WTC11 (cell line): Measurements from ENCODE around the gene DIDO1. TPM values are rescaled to one million over a fixed set of nuclear protein-coding genes. Genes with fewer than 3 reads are reported as not detected.

Source experiments
- ATAC-seq: fragments of 200-7000 bp; cut with Tn5 transposase; 2 replicates; pipeline ENCODE4 v1.10.0; 2021; ENCODE audit warnings: mild to moderate bottlenecking, moderate library complexity
- CTCF ChIA-PET: fragments of 300-600 bp; sonication (Branson Sonifier 250); formaldehyde crosslinking; loops from one replicate; lab custom pipeline; 2021; ENCODE audit warnings: antibody characterized with exemption; lab: Charles Lee
- POLR2A ChIA-PET: fragments of 350-600 bp; sonication (Branson Sonifier 250); formaldehyde crosslinking; loops from one replicate; lab custom pipeline; 2021; ENCODE audit warnings: antibody characterized with exemption; lab: Charles Lee
- DNase-seq: peaks from one replicate; pipeline ENCODE4 v3.0.0; 2021; ENCODE audit warnings: low spot score
- H3K27ac Mint-ChIP-seq: 2 replicates; pipeline ENCODE4 v1.8.0; 2021; ENCODE audit warnings: mixed read lengths
- H3K27me3 Mint-ChIP-seq: 2 replicates; pipeline ENCODE4 v1.8.0; 2021; ENCODE audit warnings: low read depth, mild to moderate bottlenecking, moderate library complexity, mixed read lengths
- H3K36me3 Mint-ChIP-seq: 2 replicates; pipeline ENCODE4 v1.8.0; 2021; ENCODE audit warnings: mixed read lengths
- H3K4me1 Mint-ChIP-seq: 2 replicates; pipeline ENCODE4 v1.8.0; 2022; ENCODE audit warnings: mixed read lengths
- H3K4me3 Mint-ChIP-seq: 2 replicates; pipeline ENCODE4 v1.8.0; 2021; ENCODE audit warnings: mild to moderate bottlenecking, moderate library complexity, mixed read lengths
- H3K9me3 Mint-ChIP-seq: 2 replicates; pipeline ENCODE4 v1.8.0; 2021; ENCODE audit warnings: mixed read lengths
- CREB1 ChIP-seq: sonication (generic); formaldehyde crosslinking; IDR thresholded peaks from 2 replicates; pipeline ENCODE4 v1.8.0; 2023; ENCODE audit warnings: mild to moderate bottlenecking, missing genetic modification reagents
- CREM ChIP-seq: sonication (generic); formaldehyde crosslinking; IDR thresholded peaks from 2 replicates; pipeline ENCODE4 v1.8.1; 2022; ENCODE audit warnings: mild to moderate bottlenecking, missing genetic modification reagents, moderate library complexity
- ESRRA ChIP-seq: sonication (generic); formaldehyde crosslinking; IDR thresholded peaks from 2 replicates; pipeline ENCODE4 v1.8.1; 2022; ENCODE audit warnings: mild to moderate bottlenecking, missing genetic modification reagents, borderline replicate concordance
- FOXK1 ChIP-seq: sonication (generic); formaldehyde crosslinking; IDR thresholded peaks from 2 replicates; pipeline ENCODE4 v1.8.0; 2022; ENCODE audit warnings: mild to moderate bottlenecking, moderate library complexity, missing genetic modification reagents
- FOXP1 ChIP-seq: sonication (generic); formaldehyde crosslinking; IDR thresholded peaks from 2 replicates; pipeline ENCODE4 v1.8.0; 2022; ENCODE audit warnings: missing genetic modification reagents, mild to moderate bottlenecking, moderate library complexity, borderline replicate concordance
- JAZF1 ChIP-seq: fragments of 250-450 bp; sonication (Bioruptor Pico); IDR thresholded peaks from 2 replicates; pipeline ENCODE4 v1.9.0; 2021; ENCODE audit warnings: moderate library complexity, mild to moderate bottlenecking, inconsistent platforms
- NFE2L1 ChIP-seq: sonication (generic); formaldehyde crosslinking; IDR thresholded peaks from 2 replicates; pipeline ENCODE4 v1.8.1; 2023; ENCODE audit warnings: missing genetic modification reagents
- NR2C2 ChIP-seq: sonication (generic); formaldehyde crosslinking; IDR thresholded peaks from 2 replicates; pipeline ENCODE4 v1.8.0; 2022; ENCODE audit warnings: mild to moderate bottlenecking, missing genetic modification reagents
- PRRX2 ChIP-seq: fragments of 250-450 bp; sonication (Bioruptor Pico); IDR thresholded peaks from 2 replicates; pipeline ENCODE4 v1.8.0; 2021; ENCODE audit warnings: mild to moderate bottlenecking
- RELA ChIP-seq: sonication (generic); formaldehyde crosslinking; IDR thresholded peaks from 2 replicates; pipeline ENCODE4 v1.8.1; 2022; ENCODE audit warnings: missing genetic modification reagents, mild to moderate bottlenecking, borderline replicate concordance
- SMAD3 ChIP-seq: sonication (generic); formaldehyde crosslinking; IDR thresholded peaks from 2 replicates; pipeline ENCODE4 v1.8.0; 2022; ENCODE audit warnings: missing genetic modification reagents, mild to moderate bottlenecking, borderline replicate concordance
- SMAD4 ChIP-seq: sonication (generic); formaldehyde crosslinking; IDR thresholded peaks from 2 replicates; pipeline ENCODE4 v1.8.0; 2022; ENCODE audit warnings: mild to moderate bottlenecking, missing genetic modification reagents
- SOX15 ChIP-seq: fragments of 250-450 bp; sonication (Bioruptor Pico); IDR thresholded peaks from 2 replicates; pipeline ENCODE4 v1.9.0; 2021; ENCODE audit warnings: mild to moderate bottlenecking
- SP1 ChIP-seq: sonication (generic); formaldehyde crosslinking; conservative IDR thresholded peaks from 2 replicates; pipeline ENCODE4 v1.8.1; 2022; ENCODE audit warnings: missing genetic modification reagents
- ZNF121 ChIP-seq: sonication (generic); formaldehyde crosslinking; IDR thresholded peaks from 2 replicates; pipeline ENCODE4 v1.8.0; 2023; ENCODE audit warnings: missing genetic modification reagents
- ZNF138 ChIP-seq: sonication (generic); formaldehyde crosslinking; conservative IDR thresholded peaks from 2 replicates; pipeline ENCODE4 v1.8.1; 2022; ENCODE audit warnings: mild to moderate bottlenecking, moderate library complexity, missing genetic modification reagents
- ZNF232 ChIP-seq: sonication (generic); formaldehyde crosslinking; IDR thresholded peaks from 2 replicates; pipeline ENCODE4 v1.8.0; 2022; ENCODE audit warnings: mild to moderate bottlenecking, missing genetic modification reagents
- ZNF263 ChIP-seq: sonication (generic); formaldehyde crosslinking; IDR thresholded peaks from 2 replicates; pipeline ENCODE4 v1.8.1; 2022; ENCODE audit warnings: low read depth, mild to moderate bottlenecking, moderate library complexity, missing genetic modification reagents
- ZNF396 ChIP-seq: fragments of 250-450 bp; sonication (Bioruptor Pico); IDR thresholded peaks from 2 replicates; pipeline ENCODE4 v1.8.0; 2021; ENCODE audit warnings: mild to moderate bottlenecking, moderate library complexity, borderline replicate concordance
- ZNF423 ChIP-seq: fragments of 250-450 bp; sonication (Bioruptor Pico); IDR thresholded peaks from 2 replicates; pipeline ENCODE4 v2.1.2; 2022; ENCODE audit warnings: mild to moderate bottlenecking, moderate library complexity
- total RNA-seq: library from RNA; stranded (reverse); gene quantifications from 3 replicates; pipeline ENCODE4 v1.2.3, GENCODE V29; 2021
- TF ChIP-seq, protein P1 (sequence below): fragments of 250-450 bp; sonication (Bioruptor Pico); IDR thresholded peaks from 2 replicates; pipeline ENCODE4 v1.9.0; 2021; ENCODE audit warnings: mild to moderate bottlenecking
- TF ChIP-seq, protein P2 (sequence below): sonication (generic); formaldehyde crosslinking; IDR thresholded peaks from 2 replicates; pipeline ENCODE4 v1.8.0; 2022; ENCODE audit warnings: mild to moderate bottlenecking, missing genetic modification reagents
- TF ChIP-seq, protein P3 (sequence below): sonication (generic); formaldehyde crosslinking; IDR thresholded peaks from 2 replicates; pipeline ENCODE4 v1.8.1; 2023; ENCODE audit warnings: mild to moderate bottlenecking, missing genetic modification reagents
- TF ChIP-seq, protein P4 (sequence below): fragments of 250-450 bp; sonication (Bioruptor Pico); IDR thresholded peaks from 2 replicates; pipeline ENCODE4 v2.1.2; 2022; ENCODE audit warnings: mild to moderate bottlenecking, moderate library complexity
- TF ChIP-seq, protein P5 (sequence below): sonication (generic); formaldehyde crosslinking; IDR thresholded peaks from 2 replicates; pipeline ENCODE4 v1.8.1; 2022; ENCODE audit warnings: low read depth, mild to moderate bottlenecking, moderate library complexity, missing genetic modification reagents, borderline replicate concordance
- TF ChIP-seq, protein P6 (sequence below): sonication (generic); formaldehyde crosslinking; IDR thresholded peaks from 2 replicates; pipeline ENCODE4 v1.8.1; 2023; ENCODE audit warnings: mild to moderate bottlenecking, moderate library complexity, missing genetic modification reagents

The DIDO1 gene
- total RNA-seq, 1 experiment from 2014 or later: 87.3 TPM

DNA sequence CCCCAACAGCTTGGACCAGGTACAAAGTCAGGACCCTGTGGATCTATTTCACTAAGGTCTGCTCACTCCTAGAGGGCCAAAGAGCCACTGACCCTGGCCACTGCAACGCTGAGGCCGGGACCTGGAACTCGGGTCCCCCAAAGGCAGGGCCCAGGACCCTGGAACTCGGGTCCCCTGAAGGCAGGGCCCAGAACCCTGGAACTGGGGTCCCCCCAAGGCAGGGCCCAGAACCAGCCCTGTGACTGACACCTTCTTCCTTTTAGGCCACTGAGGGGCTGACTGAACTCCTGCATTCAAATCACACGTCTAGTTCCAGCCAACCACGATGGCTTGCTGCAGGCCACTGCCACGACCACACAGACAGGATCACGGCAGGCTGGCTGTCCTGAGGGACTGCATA lies 74.1 kb downstream of the DIDO1 start:
- peaks cover 46% of the 10 kb centered on the region for H3K36me3 Mint-ChIP-seq
- H3K4me1 Mint-ChIP-seq: no peaks in the 10 kb centered on the region
- DNase-seq (no peak), ATAC-seq (no peak)
- POLR2A ChIA-PET: no interaction called here
- no peaks in the 10 kb centered on the region for H3K9me3 Mint-ChIP-seq
- TF ChIP-seq, protein P1, sequence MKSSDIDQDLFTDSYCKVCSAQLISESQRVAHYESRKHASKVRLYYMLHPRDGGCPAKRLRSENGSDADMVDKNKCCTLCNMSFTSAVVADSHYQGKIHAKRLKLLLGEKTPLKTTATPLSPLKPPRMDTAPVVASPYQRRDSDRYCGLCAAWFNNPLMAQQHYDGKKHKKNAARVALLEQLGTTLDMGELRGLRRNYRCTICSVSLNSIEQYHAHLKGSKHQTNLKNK (CRISPR knock-in tag): no peak
- no peak for TF ChIP-seq ZNF263 (CRISPR knock-in tag)
- TF ChIP-seq SP1 (CRISPR knock-in tag): no peak
- TF ChIP-seq ZNF121: no peak
- no peak for TF ChIP-seq CREM
- TF ChIP-seq, protein P2, sequence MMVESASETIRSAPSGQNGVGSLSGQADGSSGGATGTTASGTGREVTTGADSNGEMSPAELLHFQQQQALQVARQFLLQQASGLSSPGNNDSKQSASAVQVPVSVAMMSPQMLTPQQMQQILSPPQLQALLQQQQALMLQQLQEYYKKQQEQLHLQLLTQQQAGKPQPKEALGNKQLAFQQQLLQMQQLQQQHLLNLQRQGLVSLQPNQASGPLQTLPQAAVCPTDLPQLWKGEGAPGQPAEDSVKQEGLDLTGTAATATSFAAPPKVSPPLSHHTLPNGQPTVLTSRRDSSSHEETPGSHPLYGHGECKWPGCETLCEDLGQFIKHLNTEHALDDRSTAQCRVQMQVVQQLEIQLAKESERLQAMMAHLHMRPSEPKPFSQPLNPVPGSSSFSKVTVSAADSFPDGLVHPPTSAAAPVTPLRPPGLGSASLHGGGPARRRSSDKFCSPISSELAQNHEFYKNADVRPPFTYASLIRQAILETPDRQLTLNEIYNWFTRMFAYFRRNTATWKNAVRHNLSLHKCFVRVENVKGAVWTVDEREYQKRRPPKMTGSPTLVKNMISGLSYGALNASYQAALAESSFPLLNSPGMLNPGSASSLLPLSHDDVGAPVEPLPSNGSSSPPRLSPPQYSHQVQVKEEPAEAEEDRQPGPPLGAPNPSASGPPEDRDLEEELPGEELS (CRISPR knock-in tag): no peak
- TF ChIP-seq ZNF396 (CRISPR knock-in tag): no peak
- TF ChIP-seq SOX15: no peak
- no peak for TF ChIP-seq RELA (CRISPR knock-in tag)
- TF ChIP-seq SMAD3 (CRISPR knock-in tag): no peak
- no peak overlapping the region for H3K27ac Mint-ChIP-seq
- CTCF ChIA-PET: no interaction called here
- no peaks in the 10 kb centered on the region for H3K27me3 Mint-ChIP-seq
- H3K4me3 Mint-ChIP-seq: no peak overlapping the region

DNA sequence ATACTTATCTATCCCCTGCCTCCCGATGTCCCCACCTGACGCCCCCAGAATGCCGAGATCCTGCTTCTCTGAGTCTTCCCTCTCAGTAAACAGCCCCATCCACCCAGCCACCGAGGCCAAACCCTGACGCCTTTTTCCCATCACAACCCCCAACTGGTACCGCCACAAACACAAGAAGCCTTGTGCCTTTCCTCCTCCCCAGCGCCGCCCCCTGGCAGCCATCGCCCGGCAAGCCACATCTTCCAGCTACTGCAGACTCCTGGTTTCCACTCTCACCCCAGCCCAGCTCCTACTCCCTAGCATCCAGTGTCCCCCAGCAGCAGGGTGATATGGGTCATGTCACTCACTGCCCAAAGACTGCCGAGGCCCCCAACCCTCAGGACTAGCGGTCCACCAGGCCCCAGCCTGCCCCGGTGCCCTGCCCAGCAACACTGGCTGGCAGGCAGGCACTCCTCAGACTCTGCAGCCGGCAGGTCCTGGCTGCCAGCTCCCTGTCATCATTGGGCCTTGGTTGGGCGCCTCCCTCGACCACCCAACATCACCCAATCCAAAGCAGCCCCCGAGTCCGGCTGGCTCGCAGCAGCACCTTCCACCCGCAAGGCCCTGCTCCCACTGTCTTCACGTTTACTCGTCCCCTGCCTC lies 75.9 kb downstream of the DIDO1 start:
- H3K36me3 Mint-ChIP-seq: peaks cover 52% of the 10 kb centered on the region
- ChIA-PET POLR2A (interaction anchor here (0.6 to 0.9 kb wide), 2 partner anchors 35 to 70 kb away, joined by 3 read pairs; no protein-coding TSS in a partner anchor), CTCF (interaction anchor here (0.7 to 1.0 kb wide), 3 partner anchors 28 to 57 kb away, joined by 3 to 5 read pairs (median 4); partner anchors contain the start of gene COL9A3)
- TF ChIP-seq, protein P3, sequence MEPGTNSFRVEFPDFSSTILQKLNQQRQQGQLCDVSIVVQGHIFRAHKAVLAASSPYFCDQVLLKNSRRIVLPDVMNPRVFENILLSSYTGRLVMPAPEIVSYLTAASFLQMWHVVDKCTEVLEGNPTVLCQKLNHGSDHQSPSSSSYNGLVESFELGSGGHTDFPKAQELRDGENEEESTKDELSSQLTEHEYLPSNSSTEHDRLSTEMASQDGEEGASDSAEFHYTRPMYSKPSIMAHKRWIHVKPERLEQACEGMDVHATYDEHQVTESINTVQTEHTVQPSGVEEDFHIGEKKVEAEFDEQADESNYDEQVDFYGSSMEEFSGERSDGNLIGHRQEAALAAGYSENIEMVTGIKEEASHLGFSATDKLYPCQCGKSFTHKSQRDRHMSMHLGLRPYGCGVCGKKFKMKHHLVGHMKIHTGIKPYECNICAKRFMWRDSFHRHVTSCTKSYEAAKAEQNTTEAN (CRISPR knock-in tag): no peak
- no peak for TF ChIP-seq FOXK1 (CRISPR knock-in tag)
- TF ChIP-seq NR2C2 (CRISPR knock-in tag): no peak
- TF ChIP-seq FOXP1 (CRISPR knock-in tag): no peak
- no peak for TF ChIP-seq JAZF1
- TF ChIP-seq, protein P4, sequence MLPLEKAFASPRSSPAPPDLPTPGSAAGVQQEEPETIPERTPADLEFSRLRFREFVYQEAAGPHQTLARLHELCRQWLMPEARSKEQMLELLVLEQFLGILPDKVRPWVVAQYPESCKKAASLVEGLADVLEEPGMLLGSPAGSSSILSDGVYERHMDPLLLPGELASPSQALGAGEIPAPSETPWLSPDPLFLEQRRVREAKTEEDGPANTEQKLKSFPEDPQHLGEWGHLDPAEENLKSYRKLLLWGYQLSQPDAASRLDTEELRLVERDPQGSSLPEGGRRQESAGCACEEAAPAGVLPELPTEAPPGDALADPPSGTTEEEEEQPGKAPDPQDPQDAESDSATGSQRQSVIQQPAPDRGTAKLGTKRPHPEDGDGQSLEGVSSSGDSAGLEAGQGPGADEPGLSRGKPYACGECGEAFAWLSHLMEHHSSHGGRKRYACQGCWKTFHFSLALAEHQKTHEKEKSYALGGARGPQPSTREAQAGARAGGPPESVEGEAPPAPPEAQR: no peak
- TF ChIP-seq CREM: no peak
- TF ChIP-seq ZNF423 (CRISPR knock-in tag): no peak
- TF ChIP-seq ZNF232 (CRISPR knock-in tag): no peak
- no peak for TF ChIP-seq SMAD4 (CRISPR knock-in tag)
- TF ChIP-seq ZNF138: no peak
- no peak for TF ChIP-seq PRRX2
- TF ChIP-seq CREB1 (CRISPR knock-in tag): no peak
- TF ChIP-seq, protein P5, sequence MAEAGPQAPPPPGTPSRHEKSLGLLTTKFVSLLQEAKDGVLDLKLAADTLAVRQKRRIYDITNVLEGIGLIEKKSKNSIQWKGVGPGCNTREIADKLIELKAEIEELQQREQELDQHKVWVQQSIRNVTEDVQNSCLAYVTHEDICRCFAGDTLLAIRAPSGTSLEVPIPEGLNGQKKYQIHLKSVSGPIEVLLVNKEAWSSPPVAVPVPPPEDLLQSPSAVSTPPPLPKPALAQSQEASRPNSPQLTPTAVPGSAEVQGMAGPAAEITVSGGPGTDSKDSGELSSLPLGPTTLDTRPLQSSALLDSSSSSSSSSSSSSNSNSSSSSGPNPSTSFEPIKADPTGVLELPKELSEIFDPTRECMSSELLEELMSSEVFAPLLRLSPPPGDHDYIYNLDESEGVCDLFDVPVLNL (CRISPR knock-in tag): no peak
- TF ChIP-seq, protein P6, sequence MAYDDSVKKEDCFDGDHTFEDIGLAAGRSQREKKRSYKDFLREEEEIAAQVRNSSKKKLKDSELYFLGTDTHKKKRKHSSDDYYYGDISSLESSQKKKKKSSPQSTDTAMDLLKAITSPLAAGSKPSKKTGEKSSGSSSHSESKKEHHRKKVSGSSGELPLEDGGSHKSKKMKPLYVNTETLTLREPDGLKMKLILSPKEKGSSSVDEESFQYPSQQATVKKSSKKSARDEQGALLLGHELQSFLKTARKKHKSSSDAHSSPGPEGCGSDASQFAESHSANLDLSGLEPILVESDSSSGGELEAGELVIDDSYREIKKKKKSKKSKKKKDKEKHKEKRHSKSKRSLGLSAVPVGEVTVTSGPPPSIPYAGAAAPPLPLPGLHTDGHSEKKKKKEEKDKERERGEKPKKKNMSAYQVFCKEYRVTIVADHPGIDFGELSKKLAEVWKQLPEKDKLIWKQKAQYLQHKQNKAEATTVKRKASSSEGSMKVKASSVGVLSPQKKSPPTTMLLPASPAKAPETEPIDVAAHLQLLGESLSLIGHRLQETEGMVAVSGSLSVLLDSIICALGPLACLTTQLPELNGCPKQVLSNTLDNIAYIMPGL: no peak
- TF ChIP-seq ESRRA (CRISPR knock-in tag): no peak
- TF ChIP-seq NFE2L1 (CRISPR knock-in tag): no peak
- H3K27ac Mint-ChIP-seq: peak overlapping the region; percentile 58
- H3K9me3 Mint-ChIP-seq: no peaks in the 10 kb centered on the region
- DNase-seq (peak; percentile 44), ATAC-seq (peak; percentile 56; the same call in 1 of the 2 replicates)
- no peak overlapping the region for H3K4me3 Mint-ChIP-seq
- H3K4me1 Mint-ChIP-seq: no peaks in the 10 kb centered on the region
- no peaks in the 10 kb centered on the region for H3K27me3 Mint-ChIP-seq
